ENCODE results near the gene NUP153.

- TF ChIP-seq, protein P1, sequence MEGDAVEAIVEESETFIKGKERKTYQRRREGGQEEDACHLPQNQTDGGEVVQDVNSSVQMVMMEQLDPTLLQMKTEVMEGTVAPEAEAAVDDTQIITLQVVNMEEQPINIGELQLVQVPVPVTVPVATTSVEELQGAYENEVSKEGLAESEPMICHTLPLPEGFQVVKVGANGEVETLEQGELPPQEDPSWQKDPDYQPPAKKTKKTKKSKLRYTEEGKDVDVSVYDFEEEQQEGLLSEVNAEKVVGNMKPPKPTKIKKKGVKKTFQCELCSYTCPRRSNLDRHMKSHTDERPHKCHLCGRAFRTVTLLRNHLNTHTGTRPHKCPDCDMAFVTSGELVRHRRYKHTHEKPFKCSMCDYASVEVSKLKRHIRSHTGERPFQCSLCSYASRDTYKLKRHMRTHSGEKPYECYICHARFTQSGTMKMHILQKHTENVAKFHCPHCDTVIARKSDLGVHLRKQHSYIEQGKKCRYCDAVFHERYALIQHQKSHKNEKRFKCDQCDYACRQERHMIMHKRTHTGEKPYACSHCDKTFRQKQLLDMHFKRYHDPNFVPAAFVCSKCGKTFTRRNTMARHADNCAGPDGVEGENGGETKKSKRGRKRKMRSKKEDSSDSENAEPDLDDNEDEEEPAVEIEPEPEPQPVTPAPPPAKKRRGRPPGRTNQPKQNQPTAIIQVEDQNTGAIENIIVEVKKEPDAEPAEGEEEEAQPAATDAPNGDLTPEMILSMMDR (IDR thresholded peaks at IDR 0.05; ENCODE audit: low read depth, low read length) = no peak
- no peak for TF ChIP-seq POLR2A (IDR thresholded peaks at IDR 0.05; ENCODE audit: extremely low read depth, insufficient read length)
- TF ChIP-seq, protein P2, sequence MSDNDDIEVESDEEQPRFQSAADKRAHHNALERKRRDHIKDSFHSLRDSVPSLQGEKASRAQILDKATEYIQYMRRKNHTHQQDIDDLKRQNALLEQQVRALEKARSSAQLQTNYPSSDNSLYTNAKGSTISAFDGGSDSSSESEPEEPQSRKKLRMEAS (IDR thresholded peaks at IDR 0.05; ENCODE audit: low read depth, low read length) = no peak
Observed at GRCh38 chr6:17628873-17629272, 77.9 kb downstream of the NUP153 start.

Measured in NB4 (cell line).